GM21576 (cell line): ENCODE data around the gene PPP1R13L.
A peak's percentile ranks its signal among the peaks of the same experiment; 100 is the strongest.
"Not testable (repeated sequence)": the region's sequence is repeated elsewhere in the genome, so short reads cannot be mapped to it uniquely, and the experiment has no call there.

Experiments
- ATAC-seq: cut with Tn5 transposase; IDR thresholded peaks from one replicate; pipeline ENCODE4 v1.9.1; 2021; ENCODE audit warnings: mild to moderate bottlenecking, moderate library complexity; ENCODE audit not compliant: unreplicated experiment

The PPP1R13L gene

GRCh38 chr19:45404557-45405434 is at the start of gene PPP1R13L:
Gene PPP1R13L (minus strand): TSS chr19:45405069. CDS start chr19:45398318, 6,751 bp downstream.
- ATAC-seq: peak; percentile 25

GRCh38 chr19:45451850-45452387 is 47.0 kb upstream of the PPP1R13L start:
- ATAC-seq: no peak

GRCh38 chr19:45451131-45451849 is 46.4 kb upstream of the PPP1R13L start:
- peak; percentile 13 for ATAC-seq

GRCh38 chr19:45450012-45450333 is 45.1 kb upstream of the PPP1R13L start:
- no peak for ATAC-seq

- ATAC-seq: no peak
Measured at GRCh38 chr19:45448887-45449299, 44.0 kb upstream of the PPP1R13L start.

- ATAC-seq: no peak
Measured at GRCh38 chr19:45448425-45448756, 43.5 kb upstream of the PPP1R13L start.

GRCh38 chr19:45446944-45447343 is 42.1 kb upstream of the PPP1R13L start:
- no peak for ATAC-seq

GRCh38 chr19:45446295-45446694 is 41.4 kb upstream of the PPP1R13L start:
- ATAC-seq: no peak

GRCh38 chr19:45445139-45445538 is 40.3 kb upstream of the PPP1R13L start:
- ATAC-seq: no peak

GRCh38 chr19:45444318-45445041 is 39.6 kb upstream of the PPP1R13L start:
- no peak for ATAC-seq

- no peak for ATAC-seq
Measured at GRCh38 chr19:45443462-45444317, 38.8 kb upstream of the PPP1R13L start.

- ATAC-seq: no peak
Measured at GRCh38 chr19:45442778-45443461, 38.1 kb upstream of the PPP1R13L start.

- no peak for ATAC-seq
Measured at GRCh38 chr19:45442408-45442777, 37.5 kb upstream of the PPP1R13L start.

GRCh38 chr19:45440873-45441654 is 36.2 kb upstream of the PPP1R13L start:
- ATAC-seq: no peak

- no peak for ATAC-seq
Measured at GRCh38 chr19:45440259-45440638, 35.4 kb upstream of the PPP1R13L start.

GRCh38 chr19:45439569-45440258 is 34.8 kb upstream of the PPP1R13L start:
- peak; percentile 44 for ATAC-seq

- no peak for ATAC-seq
Measured at GRCh38 chr19:45439190-45439568, 34.3 kb upstream of the PPP1R13L start.

GRCh38 chr19:45437328-45437727 is 32.5 kb upstream of the PPP1R13L start:
- no peak for ATAC-seq

GRCh38 chr19:45432543-45432942 is 27.7 kb upstream of the PPP1R13L start:
- ATAC-seq: not testable (repeated sequence)
